Lower leg skin (tissue), 3 donors: ENCODE results near the gene SERPINB10.

Experiments
- POLR2A ChIP-seq, 2 donors: fragments of 450-650 bp; IDR thresholded peaks; one replicate each; pipeline ENCODE4 v1.6.1; 2016 to 2017; ENCODE audit warnings: antibody characterized with exemption in 2 of 2, mild to moderate bottlenecking in 1 of 2, moderate library complexity in 1 of 2
- TF ChIP-seq, protein P1 (sequence below), 3 donors: fragments of 450-650 bp; IDR thresholded peaks; one replicate each; pipeline ENCODE4 v1.5.1; 2016; ENCODE audit warnings: antibody characterized with exemption in 3 of 3, mild to moderate bottlenecking in 3 of 3, moderate library complexity in 2 of 3

DNA sequence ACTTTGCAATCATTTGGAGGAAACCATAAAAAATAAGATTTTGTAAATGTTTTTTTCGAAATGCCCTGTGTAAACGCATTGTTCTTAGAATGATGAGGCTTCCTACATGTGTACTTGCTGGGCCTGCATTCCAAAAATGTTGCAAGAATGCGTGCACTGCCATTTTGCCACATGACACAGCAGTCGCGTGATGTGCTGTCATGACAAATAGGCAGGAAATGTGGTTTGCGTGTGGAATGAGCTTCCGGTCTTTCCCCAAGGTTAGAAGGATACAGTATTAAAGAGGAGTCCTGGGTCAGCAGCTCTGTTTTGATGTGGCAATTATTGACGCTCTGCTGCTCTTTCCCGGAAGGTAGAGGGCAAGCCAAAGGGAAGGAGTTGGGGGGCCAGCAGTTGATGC lies 38.4 kb upstream of the SERPINB10 start:
- no peak for TF ChIP-seq POLR2A (IDR thresholded peaks at IDR 0.05)
- TF ChIP-seq, protein P1, sequence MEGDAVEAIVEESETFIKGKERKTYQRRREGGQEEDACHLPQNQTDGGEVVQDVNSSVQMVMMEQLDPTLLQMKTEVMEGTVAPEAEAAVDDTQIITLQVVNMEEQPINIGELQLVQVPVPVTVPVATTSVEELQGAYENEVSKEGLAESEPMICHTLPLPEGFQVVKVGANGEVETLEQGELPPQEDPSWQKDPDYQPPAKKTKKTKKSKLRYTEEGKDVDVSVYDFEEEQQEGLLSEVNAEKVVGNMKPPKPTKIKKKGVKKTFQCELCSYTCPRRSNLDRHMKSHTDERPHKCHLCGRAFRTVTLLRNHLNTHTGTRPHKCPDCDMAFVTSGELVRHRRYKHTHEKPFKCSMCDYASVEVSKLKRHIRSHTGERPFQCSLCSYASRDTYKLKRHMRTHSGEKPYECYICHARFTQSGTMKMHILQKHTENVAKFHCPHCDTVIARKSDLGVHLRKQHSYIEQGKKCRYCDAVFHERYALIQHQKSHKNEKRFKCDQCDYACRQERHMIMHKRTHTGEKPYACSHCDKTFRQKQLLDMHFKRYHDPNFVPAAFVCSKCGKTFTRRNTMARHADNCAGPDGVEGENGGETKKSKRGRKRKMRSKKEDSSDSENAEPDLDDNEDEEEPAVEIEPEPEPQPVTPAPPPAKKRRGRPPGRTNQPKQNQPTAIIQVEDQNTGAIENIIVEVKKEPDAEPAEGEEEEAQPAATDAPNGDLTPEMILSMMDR (IDR thresholded peaks at IDR 0.05) = no peak
